H1 (cell line): ENCODE data around the gene PPP1R17. TPM values are rescaled to one million over a fixed set of nuclear protein-coding genes. Genes with fewer than 3 reads are reported as not detected.
A peak's percentile ranks its signal among the peaks of the same experiment; 100 is the strongest.

Source experiments
- CTCF ChIA-PET: fragments of 300-600 bp; sonication (Branson Sonifier 250); formaldehyde crosslinking; loops from one replicate; lab custom pipeline; 2021; ENCODE audit not compliant: partially characterized antibody; lab: Charles Lee
- POLR2A ChIA-PET: fragments of 300-600 bp; sonication (Branson Sonifier 250); formaldehyde crosslinking; loops from one replicate; lab custom pipeline; 2021; ENCODE audit warnings: inconsistent platforms; ENCODE audit not compliant: partially characterized antibody; lab: Charles Lee
- DNase-seq, 2 experiments: peaks; one replicate each; pipeline versions ENCODE4 v3.0.0 to v3.0.0-alpha.2; 2010 to 2022; ENCODE audit warnings: low spot score in 2 of 2, low read depth in 1 of 2, mixed read lengths in 1 of 2
- FAIRE-seq: peaks from 2 replicates; lab custom pipeline; 2011; peaks lifted over from hg19 to GRCh38; lab: Jason Lieb, UNC
- H2AFZ ChIP-seq: 2 replicates; pipeline ENCODE4 v1.8.1; 2012; ENCODE audit warnings: low read length, inconsistent platforms
- H2AK5ac ChIP-seq: 2 replicates; pipeline ENCODE4 v1.6.1; 2013; ENCODE audit warnings: low read depth, low read length
- H2BK120ac ChIP-seq: replicated peaks from 2 replicates; pipeline ENCODE3; 2013; ENCODE audit warnings: low read depth, low read length, inconsistent platforms
- H2BK12ac ChIP-seq: 2 replicates; pipeline ENCODE4 v1.6.1; 2013; ENCODE audit warnings: low read depth, low read length
- H2BK15ac ChIP-seq: 2 replicates; pipeline ENCODE4 v1.6.1; 2013; ENCODE audit warnings: low read length
- H2BK20ac ChIP-seq: 2 replicates; pipeline ENCODE4 v1.6.1; 2013; ENCODE audit warnings: low read length
- H2BK5ac ChIP-seq: 2 replicates; pipeline ENCODE4 v1.6.1; 2013; ENCODE audit warnings: low read depth, low read length
- H3K14ac ChIP-seq: 2 replicates; pipeline ENCODE4 v1.6.1; 2013; ENCODE audit warnings: inconsistent platforms; ENCODE audit not compliant: insufficient read length
- H3K18ac ChIP-seq: 2 replicates; pipeline ENCODE4 v1.6.1; 2013; ENCODE audit warnings: low read length; ENCODE audit errors: extremely low read depth
- H3K23ac ChIP-seq: 2 replicates; pipeline ENCODE4 v1.6.1; 2013; ENCODE audit warnings: inconsistent platforms; ENCODE audit not compliant: insufficient read length
- H3K23me2 ChIP-seq: 2 replicates; pipeline ENCODE4 v1.6.1; 2013; ENCODE audit warnings: low read depth, low read length
- H3K27ac ChIP-seq: 2 replicates; pipeline ENCODE4 v1.6.1; 2011; ENCODE audit warnings: low read depth, low read length, inconsistent platforms
- H3K27me3 ChIP-seq, 4 experiments: replicated peaks in 1 of 4; 1 replicate in 1 of 4; 2 replicates in 3 of 4; pipeline versions ENCODE4 v1.6.1 to v1.8.1; 2011 to 2013; ENCODE audit warnings: low read length in 3 of 4, mild to moderate bottlenecking in 3 of 4, inconsistent platforms in 2 of 4, mixed read lengths in 2 of 4, moderate library complexity in 1 of 4; ENCODE audit not compliant: control insufficient read depth in 3 of 4, insufficient read depth in 3 of 4; ENCODE audit errors: extremely low read depth in 1 of 4
- H3K36me3 ChIP-seq, 4 experiments: 2 replicates each; pipeline versions ENCODE4 v1.6.1 to v1.8.1; 2011 to 2013; ENCODE audit warnings: mild to moderate bottlenecking in 4 of 4, low read length in 3 of 4, moderate library complexity in 2 of 4, control low read depth in 1 of 4, inconsistent platforms in 1 of 4; ENCODE audit not compliant: insufficient read depth in 4 of 4, control insufficient read depth in 2 of 4
- H3K4ac ChIP-seq: replicated peaks from 2 replicates; pipeline ENCODE3; 2013; ENCODE audit warnings: low read length, low read depth, mixed read lengths, inconsistent platforms; ENCODE audit not compliant: insufficient read length
- H3K4me1 ChIP-seq, 4 experiments: replicated peaks in 1 of 4; 1 replicate in 1 of 4; 2 replicates in 3 of 4; pipeline versions ENCODE4 v1.6.1 to v1.8.1; 2011 to 2013; ENCODE audit warnings: low read length in 3 of 4, inconsistent platforms in 2 of 4, mixed read lengths in 1 of 4; ENCODE audit not compliant: insufficient read depth in 4 of 4, control insufficient read depth in 3 of 4
- H3K4me2 ChIP-seq, 2 experiments: 2 replicates each; pipeline versions ENCODE4 v1.6.1 to v1.8.1; 2011 to 2013; ENCODE audit warnings: low read depth in 2 of 2, low read length in 2 of 2, control low read depth in 1 of 2, inconsistent platforms in 1 of 2, mild to moderate bottlenecking in 1 of 2; ENCODE audit not compliant: insufficient read depth in 1 of 2
- H3K4me3 ChIP-seq, 4 experiments: fragments of 200-600, 300-600 bp in 1 of 4; sonication (generic), shearing (Covaris generic), sonication (Bioruptor Twin) in 1 of 4; 2 replicates each; pipeline versions ENCODE4 v1.5.1 to v1.8.1; 2011 to 2016; ENCODE audit warnings: low read length in 4 of 4, low read depth in 3 of 4, control low read depth in 2 of 4, inconsistent platforms in 2 of 4, mild to moderate bottlenecking in 2 of 4, mixed read lengths in 1 of 4, moderate library complexity in 1 of 4; ENCODE audit not compliant: insufficient read depth in 2 of 4; ENCODE audit errors: extremely low read depth in 1 of 4
- H3K56ac ChIP-seq: replicated peaks from 2 replicates; pipeline ENCODE3; 2013; ENCODE audit warnings: low read depth, mild to moderate bottlenecking, mixed read lengths, low read length, inconsistent platforms; ENCODE audit not compliant: insufficient read length
- H3K79me1 ChIP-seq: 2 replicates; pipeline ENCODE4 v1.6.1; 2013; ENCODE audit warnings: low read depth, low read length, control low read depth
- H3K79me2 ChIP-seq, 2 experiments: 2 replicates each; pipeline versions ENCODE4 v1.6.1 to v1.8.1; 2012 to 2013; ENCODE audit warnings: low read length in 2 of 2, mild to moderate bottlenecking in 2 of 2, inconsistent platforms in 1 of 2; ENCODE audit not compliant: insufficient read depth in 2 of 2, control insufficient read depth in 1 of 2
- H3K9ac ChIP-seq, 4 experiments: replicated peaks in 1 of 4; 1 replicate in 1 of 4; 2 replicates in 3 of 4; pipeline versions ENCODE4 v1.6.1 to v1.8.1; 2011 to 2013; ENCODE audit warnings: low read depth in 3 of 4, low read length in 3 of 4, control low read depth in 2 of 4, mild to moderate bottlenecking in 2 of 4, moderate library complexity in 2 of 4, inconsistent platforms in 1 of 4; ENCODE audit errors: extremely low read depth in 1 of 4
- H3K9me3 ChIP-seq, 2 experiments: 2 replicates each; pipeline versions ENCODE4 v1.6.1 to v1.8.1; 2012 to 2013; ENCODE audit warnings: mild to moderate bottlenecking in 2 of 2, moderate library complexity in 2 of 2, control low read depth in 1 of 2, inconsistent platforms in 1 of 2, low read depth in 1 of 2, low read length in 1 of 2, mixed read lengths in 1 of 2; ENCODE audit not compliant: insufficient read depth in 2 of 2
- H4K20me1 ChIP-seq, 2 experiments: replicated peaks in 1 of 2; 2 replicates each; pipeline versions ENCODE3 to v1.8.1; 2011 to 2013; ENCODE audit warnings: inconsistent platforms in 2 of 2, low read length in 2 of 2, mild to moderate bottlenecking in 1 of 2; ENCODE audit not compliant: insufficient read depth in 2 of 2, control insufficient read depth in 1 of 2
- H4K5ac ChIP-seq: 2 replicates; pipeline ENCODE4 v1.6.1; 2013; ENCODE audit warnings: low read length, low read depth, mixed read lengths, inconsistent platforms; ENCODE audit not compliant: insufficient read length
- H4K8ac ChIP-seq: 2 replicates; pipeline ENCODE4 v1.8.0; 2013; ENCODE audit warnings: mild to moderate bottlenecking, moderate library complexity, low read length, inconsistent platforms; ENCODE audit not compliant: insufficient read depth; ENCODE audit errors: extremely low read depth
- H4K91ac ChIP-seq: replicated peaks from 2 replicates; pipeline ENCODE3; 2013; ENCODE audit warnings: low read length, mixed read lengths, inconsistent platforms; ENCODE audit not compliant: insufficient read length
- BCL11A ChIP-seq, 2 experiments: IDR thresholded peaks; one replicate each; pipeline ENCODE4 v1.6.1; 2011; ENCODE audit warnings: low read depth in 2 of 2, low read length in 2 of 2, mild to moderate bottlenecking in 2 of 2
- CHD2 ChIP-seq: IDR thresholded peaks from 2 replicates; pipeline ENCODE4 v1.6.1; 2012; ENCODE audit warnings: low read length, improper control_type of control experiment
- GTF2F1 ChIP-seq: IDR thresholded peaks from 2 replicates; pipeline ENCODE4 v1.6.1; 2012; ENCODE audit warnings: low read depth, low read length, improper control_type of control experiment, borderline replicate concordance
- RAD21 ChIP-seq, 2 experiments: IDR thresholded peaks in 1 of 2; conservative IDR thresholded peaks in 1 of 2; 2 replicates each; pipeline ENCODE4 v1.6.1; 2011; ENCODE audit warnings: low read depth in 2 of 2, low read length in 2 of 2, improper control_type of control experiment in 1 of 2, inconsistent platforms in 1 of 2, mild to moderate bottlenecking in 1 of 2, moderate library complexity in 1 of 2
- SRF ChIP-seq: IDR thresholded peaks from 2 replicates; pipeline ENCODE4 v1.6.1; 2011; ENCODE audit warnings: mild to moderate bottlenecking, low read depth, low read length, moderate library complexity
- TCF12 ChIP-seq: IDR thresholded peaks from 2 replicates; pipeline ENCODE4 v1.6.1; 2011; ENCODE audit warnings: low read depth, mild to moderate bottlenecking, low read length
- WGBS, 2 experiments: shearing (Covaris generic) in 1 of 2; methylation state at CpG; one replicate each; pipeline versions ENCODE4 v1.1.6 to v1.1.7; 2013 to 2015; ENCODE audit warnings: low lambda C conversion rate in 2 of 2, mixed read lengths in 2 of 2, inconsistent platforms in 1 of 2, low coverage in 1 of 2, missing lambda C conversion rate in 1 of 2; ENCODE audit not compliant: insufficient replicate concordance in 2 of 2, insufficient coverage in 1 of 2, insufficient read length in 1 of 2; ENCODE audit errors: extremely low coverage in 1 of 2, missing lambda C conversion rate in 1 of 2; 5-methylcytosine and 5-hydroxymethylcytosine counted together
- polyA plus RNA-seq, 7 experiments: library from polyadenylated mRNA; depleted of rRNA in 3 of 7; stranded (reverse) in 5 of 7; unstranded in 2 of 7; fragments of >200 nt in 5 of 7; fragments of 200-250 nt in 2 of 7; gene quantifications; 1 replicate in 5 of 7; 2 replicates in 1 of 7; 4 replicates in 1 of 7; pipeline versions ENCODE4 v1.2.1 to v1.2.3, GENCODE V29; 2011 to 2013; ENCODE audit warnings: missing spikeins in 2 of 7, mixed read lengths in 2 of 7
- total RNA-seq: library from RNA; stranded (reverse); fragmentation: NEBNext Ultra II Directional; extraction: Animal tissue kit (Norgen Biotek cat#: 25700); gene quantifications from 2 replicates; pipeline ENCODE4 v1.2.1, GENCODE V29; 2021
- TF ChIP-seq, protein P1 (sequence below), 3 experiments: IDR thresholded peaks; 1 replicate in 2 of 3; 2 replicates in 1 of 3; pipeline versions ENCODE4 v1.5.1 to v1.6.1; 2011; ENCODE audit warnings: low read length in 3 of 3, mild to moderate bottlenecking in 3 of 3, inconsistent platforms in 2 of 3, low read depth in 1 of 3, moderate library complexity in 1 of 3; ENCODE audit not compliant: insufficient read depth in 1 of 3; ENCODE audit errors: control extremely low read depth in 1 of 3

Gene PPP1R17
- total and polyA plus RNA-seq, 2 of the 8 experiments (the other 6 are each of a cell fraction or from before 2014, with no cell fraction given): 1.5 to 2.5 TPM

- no peak overlapping the region for H3K4me3 ChIP-seq
- DNase-seq (no peak), FAIRE-seq (peak; percentile 19)
- no peak overlapping the region for H3K4me2 ChIP-seq
- H3K79me2 ChIP-seq: no peaks in the 10 kb centered on the region
- H3K23ac ChIP-seq: no peak overlapping the region
- peak overlapping the region; percentile 55 for H2AFZ ChIP-seq
- H2BK120ac ChIP-seq: no peak overlapping the region
- H3K23me2 ChIP-seq: no peaks in the 10 kb centered on the region
- no peaks in the 10 kb centered on the region for H4K20me1 ChIP-seq
- peaks cover 0 to 3% of the 10 kb centered on the region in 2 experiments; a peak in 1 of 4 replicates for H3K9me3 ChIP-seq
- no peak overlapping the region for H4K91ac ChIP-seq
- no peak overlapping the region for H4K8ac ChIP-seq
- H3K14ac ChIP-seq: no peak overlapping the region
- no peak overlapping the region for H3K9ac ChIP-seq
- H3K4me1 ChIP-seq: no peaks in the 10 kb centered on the region
- H3K18ac ChIP-seq: no peak overlapping the region
- H3K27me3 ChIP-seq: no peaks in the 10 kb centered on the region; a peak in 1 of 7 replicates
- no peak overlapping the region for H4K5ac ChIP-seq
- WGBS, 2 experiments: 63% methylated on average over 3 of the region's 3 CpGs; no CpG with 5 or more reads in 1 of the 2 experiments
- ChIA-PET POLR2A (no interaction called here), CTCF (interaction anchor here (0.6 to 3.3 kb wide), 29 partner anchors 9 to 600 kb away, joined by 3 to 27 read pairs (median 4); partner anchors contain the start of gene PPP1R17)
- TF ChIP-seq TCF12 (no peak), BCL11A (IDR thresholded peaks at IDR 0.05; ENCODE audit: low read depth in 2 of 2, low read length in 2 of 2) (no peak), GTF2F1 (no peak), SRF (no peak), CHD2 (no peak), RAD21 (IDR thresholded peaks at IDR 0.05 in 1 of 2, conservative IDR thresholded peaks at IDR 0.05 in 1 of 2; ENCODE audit: low read depth in 2 of 2, low read length in 2 of 2) (peak in 1 of 2 experiments; percentile 34; a peak in 2 of 4 replicates)
- TF ChIP-seq, protein P1, sequence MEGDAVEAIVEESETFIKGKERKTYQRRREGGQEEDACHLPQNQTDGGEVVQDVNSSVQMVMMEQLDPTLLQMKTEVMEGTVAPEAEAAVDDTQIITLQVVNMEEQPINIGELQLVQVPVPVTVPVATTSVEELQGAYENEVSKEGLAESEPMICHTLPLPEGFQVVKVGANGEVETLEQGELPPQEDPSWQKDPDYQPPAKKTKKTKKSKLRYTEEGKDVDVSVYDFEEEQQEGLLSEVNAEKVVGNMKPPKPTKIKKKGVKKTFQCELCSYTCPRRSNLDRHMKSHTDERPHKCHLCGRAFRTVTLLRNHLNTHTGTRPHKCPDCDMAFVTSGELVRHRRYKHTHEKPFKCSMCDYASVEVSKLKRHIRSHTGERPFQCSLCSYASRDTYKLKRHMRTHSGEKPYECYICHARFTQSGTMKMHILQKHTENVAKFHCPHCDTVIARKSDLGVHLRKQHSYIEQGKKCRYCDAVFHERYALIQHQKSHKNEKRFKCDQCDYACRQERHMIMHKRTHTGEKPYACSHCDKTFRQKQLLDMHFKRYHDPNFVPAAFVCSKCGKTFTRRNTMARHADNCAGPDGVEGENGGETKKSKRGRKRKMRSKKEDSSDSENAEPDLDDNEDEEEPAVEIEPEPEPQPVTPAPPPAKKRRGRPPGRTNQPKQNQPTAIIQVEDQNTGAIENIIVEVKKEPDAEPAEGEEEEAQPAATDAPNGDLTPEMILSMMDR (IDR thresholded peaks at IDR 0.05; ENCODE audit: control extremely low read depth in 1 of 3, insufficient read depth in 1 of 3, low read depth in 1 of 3, low read length in 3 of 3): peak in 2 of 3 experiments; percentile 38 to 41; a peak in 2 of 4 replicates
- H3K79me1 ChIP-seq: no peaks in the 10 kb centered on the region
- no peak overlapping the region for H3K56ac ChIP-seq
- no peak overlapping the region for H2BK20ac ChIP-seq
- H2BK15ac ChIP-seq: no peak overlapping the region
- no peak overlapping the region for H3K27ac ChIP-seq
- no peak overlapping the region for H3K4ac ChIP-seq
- H2AK5ac ChIP-seq: no peak overlapping the region
- H2BK5ac ChIP-seq: no peak overlapping the region
- H2BK12ac ChIP-seq: no peak overlapping the region
- H3K36me3 ChIP-seq: no peaks in the 10 kb centered on the region
These were observed 42.3 kb downstream of the PPP1R17 start for GRCh38 chr7:31729195-31729804.
